ENCODE measurements around the gene AP1B1.
"Not testable (repeated sequence)": the region's sequence is repeated elsewhere in the genome, so short reads cannot be mapped to it uniquely, and the experiment has no call there.

AP1B1 gene

GRCh38 chr22:29387921-29388758 lies at the start of gene AP1B1:
TSS of gene AP1B1 (minus strand) at chr22:29388570. CDS start at chr22:29367243, 21,327 bp downstream.
- peak; percentile 74 to 89 (median 84) for DNase-seq (ENCODE audit: low read depth in 3 of 3, low spot score in 1 of 3)

- DNase-seq (ENCODE audit: low read depth in 3 of 3, low spot score in 1 of 3), result no peak
These were observed 47.1 kb upstream of the AP1B1 start for GRCh38 chr22:29435236-29436136.

- no peak for DNase-seq (ENCODE audit: low read depth in 3 of 3, low spot score in 1 of 3)
These were observed 45.9 kb upstream of the AP1B1 start for GRCh38 chr22:29434288-29434687.

- DNase-seq (ENCODE audit: low read depth in 3 of 3, low spot score in 1 of 3), result no peak
These were observed 45.5 kb upstream of the AP1B1 start for GRCh38 chr22:29433856-29434255.

GRCh38 chr22:29431986-29432385 lies 43.6 kb upstream of the AP1B1 start:
- DNase-seq (ENCODE audit: low read depth in 3 of 3, low spot score in 1 of 3), result no peak

- DNase-seq (ENCODE audit: low read depth in 3 of 3, low spot score in 1 of 3), result no peak
These were observed 38.9 kb upstream of the AP1B1 start for GRCh38 chr22:29427176-29427760.

GRCh38 chr22:29426476-29426875 lies 38.1 kb upstream of the AP1B1 start:
- DNase-seq (ENCODE audit: low read depth in 3 of 3, low spot score in 1 of 3), result no peak

GRCh38 chr22:29418704-29419103 lies 30.3 kb upstream of the AP1B1 start:
- not testable (repeated sequence) for DNase-seq (ENCODE audit: low read depth in 3 of 3, low spot score in 1 of 3)

- DNase-seq (ENCODE audit: low read depth in 3 of 3, low spot score in 1 of 3), result peak; percentile 17 to 35 (median 32)
These were observed 26.7 kb upstream of the AP1B1 start for GRCh38 chr22:29414951-29415591.

GRCh38 chr22:29412772-29413171 lies 24.4 kb upstream of the AP1B1 start:
- not testable (repeated sequence) for DNase-seq (ENCODE audit: low read depth in 3 of 3, low spot score in 1 of 3)

GRCh38 chr22:29411569-29412211 lies 23.3 kb upstream of the AP1B1 start:
- not testable (repeated sequence) for DNase-seq (ENCODE audit: low read depth in 3 of 3, low spot score in 1 of 3)

- no peak for DNase-seq (ENCODE audit: low read depth in 3 of 3, low spot score in 1 of 3)
These were observed 20.6 kb upstream of the AP1B1 start for GRCh38 chr22:29408940-29409339.

- DNase-seq (ENCODE audit: low read depth in 3 of 3, low spot score in 1 of 3), result not testable (repeated sequence)
These were observed 13.2 kb upstream of the AP1B1 start for GRCh38 chr22:29401538-29401937.

- DNase-seq (ENCODE audit: low read depth in 3 of 3, low spot score in 1 of 3), result no peak
These were observed 12.2 kb upstream of the AP1B1 start for GRCh38 chr22:29400576-29400975.

- no peak for DNase-seq (ENCODE audit: low read depth in 3 of 3, low spot score in 1 of 3)
These were observed 9.4 kb upstream of the AP1B1 start for GRCh38 chr22:29397791-29398190.

GRCh38 chr22:29396126-29396525 lies 7.8 kb upstream of the AP1B1 start:
- DNase-seq (ENCODE audit: low read depth in 3 of 3, low spot score in 1 of 3), result no peak

GRCh38 chr22:29394931-29395581 lies 6.7 kb upstream of the AP1B1 start:
- DNase-seq (ENCODE audit: low read depth in 3 of 3, low spot score in 1 of 3), result peak; percentile 37 to 51 (median 42)

- DNase-seq (ENCODE audit: low read depth in 3 of 3, low spot score in 1 of 3), result no peak
These were observed 4.7 kb upstream of the AP1B1 start for GRCh38 chr22:29393019-29393608.

- DNase-seq (ENCODE audit: low read depth in 3 of 3, low spot score in 1 of 3), result no peak
These were observed 3.2 kb upstream of the AP1B1 start for GRCh38 chr22:29391546-29391945.

- DNase-seq (ENCODE audit: low read depth in 3 of 3, low spot score in 1 of 3), result no peak
These were observed 1.9 kb upstream of the AP1B1 start for GRCh38 chr22:29390270-29390669.
